GM13977 (cell line): Measurements from ENCODE around the gene PKP1.

Experiments used
- DNase-seq: peaks from one replicate; pipeline ENCODE4 v3.0.0; 2012; ENCODE audit warnings: low spot score
- CTCF ChIP-seq: IDR thresholded peaks from 2 replicates; pipeline ENCODE4 v1.5.1; 2012; ENCODE audit warnings: mild to moderate bottlenecking, control low read depth; ENCODE audit not compliant: insufficient read depth; ENCODE audit errors: extremely low read depth, missing control alignments
- in situ Hi-C: fragments of 300-500 bp; cut with MboI; formaldehyde crosslinking; loops from one replicate; pipeline ENCODE4 v1.12.0; 2022; ENCODE audit warnings: low sequenced_read_pairs, low pct_unique_long_range_greater_than_20kb, mixed read lengths, inconsistent platforms; ENCODE audit not compliant: unreplicated experiment

Gene PKP1

DNA sequence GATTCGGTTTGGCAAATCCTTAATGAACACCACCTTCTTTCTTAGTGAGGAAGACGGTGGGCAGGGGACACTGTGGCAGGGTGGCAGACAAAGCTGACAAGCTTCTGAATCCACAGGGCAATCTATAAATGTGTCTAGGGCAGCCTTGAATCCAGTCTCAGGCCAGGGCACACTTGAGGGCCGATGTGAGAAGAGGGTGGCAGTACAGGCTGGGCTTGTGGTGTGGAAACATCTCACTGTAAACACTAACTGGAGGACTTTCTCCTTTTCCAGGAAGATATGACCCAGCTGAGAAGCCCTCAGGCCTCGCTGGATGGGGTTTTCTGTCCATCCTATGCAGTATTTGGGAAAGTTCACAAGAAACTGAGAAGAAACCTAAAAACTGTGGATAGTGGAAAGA, 46.5 kb downstream of the PKP1 start:
- in situ Hi-C loops: no loop called here
- no peak for TF ChIP-seq CTCF
- no peak for DNase-seq

GRCh38 chr1:201330541-201330940, 47.2 kb downstream of the PKP1 start:
- no peak for DNase-seq
- in situ Hi-C loops: no loop called here
- no peak for TF ChIP-seq CTCF

- in situ Hi-C loops: no loop called here
- no peak for DNase-seq
- no peak for TF ChIP-seq CTCF
Observed at GRCh38 chr1:201331166-201331565, 47.9 kb downstream of the PKP1 start.

DNA sequence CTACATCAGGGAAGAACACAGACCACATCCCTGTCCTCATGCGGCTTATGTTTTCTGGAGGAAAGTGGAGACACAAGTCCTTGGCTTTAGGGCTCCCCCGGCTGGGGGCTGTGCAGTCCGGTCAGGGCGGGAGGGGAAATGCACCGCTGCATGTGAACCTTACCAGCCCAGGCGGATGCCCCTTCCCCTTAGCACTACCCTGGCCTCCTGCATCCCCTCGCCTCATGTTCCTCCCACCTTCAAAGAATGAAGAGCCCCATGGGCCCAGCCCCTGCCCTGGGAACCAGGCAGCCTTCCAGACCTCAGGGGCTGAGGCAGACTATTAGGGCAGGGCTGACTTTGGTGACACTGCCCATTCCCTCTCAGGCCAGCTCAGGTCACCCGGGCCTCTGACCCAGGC, 48.7 kb downstream of the PKP1 start:
- no peak for TF ChIP-seq CTCF
- in situ Hi-C loops: no loop called here
- DNase-seq: no peak

DNA sequence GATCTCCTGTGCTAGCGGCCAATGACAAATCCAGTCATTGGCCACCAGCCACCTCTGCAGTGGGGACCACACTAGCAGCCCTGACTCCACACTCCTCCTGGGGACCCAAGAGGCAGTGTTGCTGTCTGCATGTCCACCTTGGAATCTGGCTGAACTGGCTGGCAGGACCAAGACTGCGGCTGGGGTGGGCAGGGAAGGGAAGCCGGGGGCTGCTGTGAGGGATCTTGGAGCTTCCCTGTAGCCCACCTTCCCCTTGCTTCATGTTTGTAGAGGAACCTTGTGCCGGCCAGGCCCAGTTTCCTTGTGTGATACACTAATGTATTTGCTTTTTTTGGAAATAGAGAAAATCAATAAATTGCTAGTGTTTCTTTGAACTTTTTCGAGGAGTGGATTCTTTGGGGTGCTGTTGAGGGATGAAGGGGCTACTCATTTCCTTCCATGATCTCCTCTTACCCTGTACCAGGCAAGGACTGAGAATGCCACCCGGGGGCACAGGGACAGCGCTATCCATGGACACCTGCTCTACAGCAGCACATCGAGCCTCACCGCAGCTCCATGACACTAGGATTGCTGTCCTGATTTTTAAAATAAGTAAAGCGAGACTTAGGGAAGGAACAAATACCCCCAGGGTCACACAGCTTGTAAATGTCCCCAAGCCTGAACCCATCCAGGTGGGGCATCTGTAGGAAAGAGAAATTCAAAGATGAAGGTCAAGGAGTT, 49.5 kb downstream of the PKP1 start:
- in situ Hi-C loops: no loop called here
- no peak for TF ChIP-seq CTCF
- no peak for DNase-seq

GRCh38 chr1:201334325-201335173, 51.2 kb downstream of the PKP1 start:
- no peak for TF ChIP-seq CTCF
- no peak for DNase-seq
- in situ Hi-C loops: no loop called here
